Karpas-422 (cell line): ENCODE data around the gene RPS27. TPM values are rescaled to one million over a fixed set of nuclear protein-coding genes. Genes with fewer than 3 reads are reported as not detected.
"Not testable (repeated sequence)": the region's sequence is repeated elsewhere in the genome, so short reads cannot be mapped to it uniquely, and the experiment has no call there.

Source experiments
- DNase-seq: peaks from one replicate; pipeline ENCODE4 v3.0.0-alpha.2; 2015
- H2AFZ ChIP-seq: fragments of 200-600 bp; sonication (generic); 2 replicates; pipeline ENCODE4 v1.6.1; 2014; ENCODE audit warnings: antibody characterized with exemption, low read length, mixed read lengths
- H3K27ac ChIP-seq: fragments of 200-600 bp; sonication (generic); 2 replicates; pipeline ENCODE4 v1.5.1; 2014; ENCODE audit warnings: mild to moderate bottlenecking, low read length, moderate library complexity
- H3K27me3 ChIP-seq: fragments of 200-600 bp; sonication (generic); 2 replicates; pipeline ENCODE4 v1.6.1; 2014; ENCODE audit warnings: low read length, mixed read lengths
- H3K36me3 ChIP-seq: fragments of 200-600 bp; sonication (generic); 2 replicates; pipeline ENCODE4 v1.6.1; 2014; ENCODE audit warnings: low read length, mixed read lengths; ENCODE audit not compliant: insufficient read depth
- H3K4me1 ChIP-seq: fragments of 200-600 bp; sonication (generic); 2 replicates; pipeline ENCODE4 v1.6.1; 2014; ENCODE audit warnings: mild to moderate bottlenecking, low read length, mixed read lengths
- H3K4me2 ChIP-seq: fragments of 200-600 bp; sonication (generic); 2 replicates; pipeline ENCODE4 v1.6.1; 2014; ENCODE audit warnings: low read length, low read depth, mild to moderate bottlenecking; ENCODE audit not compliant: poor library complexity, severe bottlenecking
- H3K4me3 ChIP-seq: fragments of 200-600 bp; sonication (generic); 2 replicates; pipeline ENCODE4 v1.5.1; 2014; ENCODE audit warnings: mild to moderate bottlenecking, antibody characterized with exemption, low read length, mixed read lengths
- H3K79me2 ChIP-seq: fragments of 200-600 bp; sonication (generic); 2 replicates; pipeline ENCODE4 v1.6.1; 2014; ENCODE audit warnings: mild to moderate bottlenecking, low read length, mixed read lengths
- H3K9ac ChIP-seq: fragments of 200-600 bp; sonication (generic); 2 replicates; pipeline ENCODE4 v1.6.0; 2014; ENCODE audit warnings: low read length
- H3K9me2 ChIP-seq: fragments of 200-600 bp; sonication (generic), shearing (Covaris generic); replicated peaks from 2 replicates; pipeline ENCODE4 v1.6.0; 2014; ENCODE audit warnings: mild to moderate bottlenecking, low read length, moderate library complexity; ENCODE audit not compliant: insufficient read depth
- H3K9me3 ChIP-seq: fragments of 300-700, 200-600 bp; sonication (generic); 2 replicates; pipeline ENCODE4 v1.6.1; 2014; ENCODE audit warnings: low read length, mixed read lengths
- H4K20me1 ChIP-seq: fragments of 200-600 bp; sonication (generic); 2 replicates; pipeline ENCODE4 v1.6.1; 2014; ENCODE audit warnings: mild to moderate bottlenecking, antibody characterized with exemption, low read length, low read depth; ENCODE audit not compliant: insufficient read depth
- small RNA-seq: library from RNA; depleted of rRNA; stranded (forward); fragments of <200 nt; gene quantifications from one replicate; pipeline ENCODE3, GENCODE V24; 2014
- total RNA-seq: library from RNA; depleted of rRNA; stranded (reverse); fragments of >200 nt; shearing (Covaris generic); gene quantifications from 2 replicates; pipeline ENCODE4 v1.2.3, GENCODE V29; 2014; ENCODE audit warnings: low replicate concordance; rRNA removed

Gene RPS27
- total RNA-seq, 1 experiment from 2014 or later = 8,421 TPM

- no peak overlapping the region for H3K4me2 ChIP-seq
- no peaks in the 10 kb centered on the region for H4K20me1 ChIP-seq
- DNase-seq = no peak
- no peaks in the 10 kb centered on the region for H3K4me1 ChIP-seq
- H3K36me3 ChIP-seq = no peaks in the 10 kb centered on the region
- H3K4me3 ChIP-seq = no peak overlapping the region
- no peak overlapping the region for H2AFZ ChIP-seq
- H3K9me2 ChIP-seq = no peaks in the 10 kb centered on the region
- no peak overlapping the region for H3K27ac ChIP-seq
- H3K9ac ChIP-seq = no peak overlapping the region
- no peaks in the 10 kb centered on the region for H3K9me3 ChIP-seq
- H3K27me3 ChIP-seq = no peaks in the 10 kb centered on the region
- no peaks in the 10 kb centered on the region for H3K79me2 ChIP-seq
Observed at GRCh38 chr1:154019940-154020339, 29.4 kb downstream of the RPS27 start.

GRCh38 chr1:154033697-154034096, 43.1 kb downstream of the RPS27 start:
- not testable (repeated sequence) for H4K20me1 ChIP-seq, H3K4me1 ChIP-seq, H3K9ac ChIP-seq, H3K9me3 ChIP-seq, H3K27me3 ChIP-seq, DNase-seq, H2AFZ ChIP-seq, H3K4me2 ChIP-seq, H3K36me3 ChIP-seq, H3K79me2 ChIP-seq, H3K27ac ChIP-seq, H3K4me3 ChIP-seq, H3K9me2 ChIP-seq

Small RNA genes lying within 50 kb of the gene (small RNA-seq; reads per million reads assigned to genes)
- gene MIR6737 = not detected
- gene RNU6-179P = not detected

Other genes with a start within 250 kb of the RPS27 start
- gene SLC27A3, start 215.4 kb upstream of the RPS27 start, total RNA-seq = 4.4 and 18.1 TPM in 2 replicates
- 12.0 and 21.8 TPM in 2 replicates for gene GATAD2B, start 67.8 kb upstream of the RPS27 start, total RNA-seq
- 39.6 and 65.2 TPM in 2 replicates for gene DENND4B, start 44.0 kb upstream of the RPS27 start, total RNA-seq
- gene CRTC2, start 32.1 kb upstream of the RPS27 start, total RNA-seq = 27.9 and 28.3 TPM in 2 replicates
- gene SLC39A1, start 27.2 kb upstream of the RPS27 start, total RNA-seq = 27.1 and 59.5 TPM in 2 replicates
- 22.2 and 44.0 TPM in 2 replicates for gene CREB3L4, start 22.9 kb upstream of the RPS27 start, total RNA-seq
- 314 and 343 TPM in 2 replicates for gene JTB, start 13.1 kb upstream of the RPS27 start, total RNA-seq
- gene RAB13, start 4.4 kb upstream of the RPS27 start, total RNA-seq = 5.8 and 8.9 TPM in 2 replicates
- gene NUP210L, start 164.3 kb downstream of the RPS27 start, total RNA-seq = not detected in 2 replicates
- gene TPM3, start 201.3 kb downstream of the RPS27 start, total RNA-seq = 257 and 258 TPM in 2 replicates
- gene CFAP141, start 215.6 kb downstream of the RPS27 start, total RNA-seq = not detected in 2 replicates
- 58.6 and 119 TPM in 2 replicates for gene UBAP2L, start 230.2 kb downstream of the RPS27 start, total RNA-seq